Tibial nerve (tissue), 4 donors: ENCODE measurements around the gene MARF1. TPM values are rescaled to one million over a fixed set of nuclear protein-coding genes. Genes with fewer than 3 reads are reported as not detected.
"Not testable (repeated sequence)": the region's sequence is repeated elsewhere in the genome, so short reads cannot be mapped to it uniquely, and the experiment has no call there.

Experiments used
- DNase-seq, 2 donors: peaks; one replicate each; pipeline ENCODE4 v3.0.0-alpha.2; 2019; ENCODE audit warnings: low spot score in 2 of 2
- H3K27ac ChIP-seq, 4 donors: fragments of 200-600 bp; sonication (generic) in 3 of 4; one replicate each; pipeline ENCODE4 v1.5.1; 2017 to 2019; ENCODE audit warnings: mild to moderate bottlenecking in 1 of 4
- H3K27me3 ChIP-seq, 2 donors: fragments of 200-600 bp; sonication (generic) in 1 of 2; one replicate each; pipeline versions ENCODE4 v1.5.1 to v1.6.0; 2017 to 2019
- H3K36me3 ChIP-seq, 3 donors: fragments of 200-600 bp; sonication (generic); one replicate each; pipeline ENCODE4 v1.5.1; 2018 to 2019
- H3K4me1 ChIP-seq, 4 donors: fragments of 200-600 bp; sonication (generic) in 3 of 4; one replicate each; pipeline ENCODE4 v1.5.1; 2017 to 2019
- H3K4me3 ChIP-seq, 4 donors: fragments of 200-600 bp; sonication (generic) in 3 of 4; one replicate each; pipeline ENCODE4 v1.5.1; 2017 to 2019; ENCODE audit warnings: mild to moderate bottlenecking in 1 of 4, moderate library complexity in 1 of 4
- H3K9me3 ChIP-seq, 4 donors: fragments of 200-600 bp; sonication (generic) in 3 of 4; one replicate each; pipeline ENCODE4 v1.5.1; 2017 to 2019
- CTCF ChIP-seq, 5 experiments: fragments of 200-600 bp in 3 of 5; fragments of 450-650 bp in 2 of 5; sonication (generic) in 3 of 5; IDR thresholded peaks; one replicate each; pipeline ENCODE4 v1.5.1; 2016 to 2019; ENCODE audit warnings: antibody characterized with exemption in 5 of 5, mild to moderate bottlenecking in 3 of 5, moderate library complexity in 2 of 5
- EP300 ChIP-seq, 2 donors: sonication (generic); formaldehyde crosslinking; IDR thresholded peaks; one replicate each; pipeline ENCODE4 v1.6.1; 2017; ENCODE audit warnings: antibody characterized with exemption in 2 of 2, mild to moderate bottlenecking in 1 of 2
- POLR2A ChIP-seq, 2 donors: fragments of 450-650 bp; IDR thresholded peaks; one replicate each; pipeline ENCODE4 v1.6.1; 2017; ENCODE audit warnings: antibody characterized with exemption in 2 of 2, mild to moderate bottlenecking in 2 of 2, moderate library complexity in 2 of 2
- WGBS, 2 donors: methylation state at CpG; one replicate each; pipeline ENCODE4 v1.1.5; 2018; 5-methylcytosine and 5-hydroxymethylcytosine counted together
- total RNA-seq, 4 donors: library from RNA; depleted of rRNA; stranded (reverse); fragments of >200 nt; gene quantifications; one replicate each; pipeline ENCODE4 v1.1.0, GENCODE V29; 2016

Gene MARF1
- total RNA-seq, 4 donors from 2014 or later = 44.6 to 57.5 (median 54.4) TPM

- no peak overlapping the region for H3K4me3 ChIP-seq
- H3K27me3 ChIP-seq = no peaks in the 10 kb centered on the region
- H3K36me3 ChIP-seq = peaks cover 0 to 12% (median 0%) of the 10 kb centered on the region in 3 donors
- no peaks in the 10 kb centered on the region for H3K9me3 ChIP-seq
- H3K4me1 ChIP-seq = peaks cover 0 to 44% (median 28%) of the 10 kb centered on the region in 4 donors
- H3K27ac ChIP-seq = peak overlapping the region in 3 of 4 donors; percentile 35 to 97 (median 71)
- TF ChIP-seq EP300 (IDR thresholded peaks at IDR 0.05) (no peak), POLR2A (IDR thresholded peaks at IDR 0.05) (no peak), CTCF (IDR thresholded peaks at IDR 0.05) (no peak)
- 73 to 77% methylated on average over 14 of the region's 14 CpGs for WGBS, 2 donors
- no peak for DNase-seq
These were observed 9.5 kb upstream of the MARF1 start for GRCh38 chr16:15652293-15653001.

GRCh38 chr16:15650698-15651171 is 7.8 kb upstream of the MARF1 start:
- WGBS, 2 donors = 1% methylated on average over 18 of the region's 18 CpGs
- Histone ChIP-seq H3K4me1 (peaks cover 0 to 44% (median 28%) of the 10 kb centered on the region in 4 donors), H3K27me3 (no peaks in the 10 kb centered on the region), H3K9me3 (no peaks in the 10 kb centered on the region), H3K27ac (peak overlapping the region; percentile 91 to 99 (median 98)), H3K36me3 (peaks cover 0 to 9% (median 0%) of the 10 kb centered on the region in 3 donors), H3K4me3 (peak overlapping the region; percentile 83 to 98 (median 90))
- peak in 1 of 2 donors; percentile 19 for DNase-seq
- TF ChIP-seq CTCF (IDR thresholded peaks at IDR 0.05) = no peak

GRCh38 chr16:15650019-15650697 is 7.2 kb upstream of the MARF1 start, which contains the start of gene NDE1:
TSS of gene NDE1 (plus strand) at chr16:15650245. CDS start at chr16:15664779, 14,534 bp downstream.
- peaks cover 0 to 44% (median 28%) of the 10 kb centered on the region in 4 donors for H3K4me1 ChIP-seq
- TF ChIP-seq POLR2A (IDR thresholded peaks at IDR 0.05) (peak; percentile 62 to 82), CTCF (IDR thresholded peaks at IDR 0.05) (peak in 1 of 5 experiments; percentile 14), EP300 (IDR thresholded peaks at IDR 0.05) (peak in 1 of 2 donors; percentile 69)
- peak; percentile 82 to 87 for DNase-seq
- peak within 1 kb of the TSS; percentile 91 to 99 (median 98) for H3K27ac ChIP-seq
- no peaks in the 10 kb centered on the region for H3K9me3 ChIP-seq
- WGBS, 2 donors = 0 to 1% methylated on average over 15 to 19 of the region's 71 CpGs
- no peaks in the 10 kb centered on the region for H3K27me3 ChIP-seq
- H3K36me3 ChIP-seq = peaks cover 0 to 9% (median 0%) of the 10 kb centered on the region in 3 donors
- peak within 1 kb of the TSS; percentile 83 to 98 (median 90) for H3K4me3 ChIP-seq

- peaks cover 0 to 9% (median 0%) of the 10 kb centered on the region in 3 donors for H3K36me3 ChIP-seq
These were observed 6.7 kb upstream of the MARF1 start for GRCh38 chr16:15649727-15650018.

GRCh38 chr16:15649311-15649710 is 6.4 kb upstream of the MARF1 start:
- H3K27ac ChIP-seq = peak overlapping the region; percentile 75 to 98 (median 94)
- peak overlapping the region; percentile 23 to 98 (median 84) for H3K4me3 ChIP-seq
- WGBS, 2 donors = 53 to 54% methylated on average over 17 of the region's 17 CpGs

More at GRCh38 chr16:15649727-15650018, 6.7 kb upstream of the MARF1 start:
- DNase-seq = no peak
- no peak for TF ChIP-seq EP300 (IDR thresholded peaks at IDR 0.05)
- TF ChIP-seq CTCF (IDR thresholded peaks at IDR 0.05) = no peak
- no peak for TF ChIP-seq POLR2A (IDR thresholded peaks at IDR 0.05)
- peak overlapping the region; percentile 75 to 98 (median 94) for H3K27ac ChIP-seq
- H3K9me3 ChIP-seq = no peaks in the 10 kb centered on the region
- peaks cover 0 to 44% (median 26%) of the 10 kb centered on the region in 4 donors for H3K4me1 ChIP-seq
- no peaks in the 10 kb centered on the region for H3K27me3 ChIP-seq
- 0 to 1% methylated on average over 10 to 14 of the region's 14 CpGs for WGBS, 2 donors
- peak overlapping the region; percentile 23 to 98 (median 84) for H3K4me3 ChIP-seq

More at GRCh38 chr16:15649311-15649710, 6.4 kb upstream of the MARF1 start:
- H3K36me3 ChIP-seq, H3K27me3 ChIP-seq, H3K9me3 ChIP-seq, DNase-seq: not testable (repeated sequence)
- H3K4me1 ChIP-seq = peaks cover 0 to 45% (median 26%) of the 10 kb centered on the region in 4 donors
